ENCODE results near the gene MYBL2.
A peak's percentile ranks its signal among the peaks of the same experiment; 100 is the strongest.

MYBL2 gene

GRCh38 chr20:43667341-43668132 is 623 bp downstream of the MYBL2 start:
- Mint-ChIP-seq H3K4me1 (ENCODE audit: low read depth) (peaks cover 2% of the 10 kb centered on the region), H3K36me3 (no peaks in the 10 kb centered on the region), H3K27ac (no peak overlapping the region), H3K4me3 (peak overlapping the region; percentile 75), H3K27me3 (peaks cover 15% of the 10 kb centered on the region), H3K9me3 (ENCODE audit: low read depth) (no peaks in the 10 kb centered on the region)

- Mint-ChIP-seq H3K27me3 (peaks cover 17% of the 10 kb centered on the region), H3K27ac (no peak overlapping the region), H3K4me1 (ENCODE audit: low read depth) (peaks cover 2% of the 10 kb centered on the region), H3K9me3 (ENCODE audit: low read depth) (no peaks in the 10 kb centered on the region), H3K36me3 (peaks cover 5% of the 10 kb centered on the region), H3K4me3 (no peak overlapping the region)
Observed at GRCh38 chr20:43669332-43669731, 2.4 kb downstream of the MYBL2 start.

GRCh38 chr20:43670423-43670822 is 3.5 kb downstream of the MYBL2 start:
- no peak overlapping the region for H3K27ac Mint-ChIP-seq

GRCh38 chr20:43676368-43676767 is 9.5 kb downstream of the MYBL2 start:
- H3K27ac Mint-ChIP-seq: no peak overlapping the region
- no peaks in the 10 kb centered on the region for H3K4me1 Mint-ChIP-seq (ENCODE audit: low read depth)
- no peak overlapping the region for H3K4me3 Mint-ChIP-seq
- no peaks in the 10 kb centered on the region for H3K9me3 Mint-ChIP-seq (ENCODE audit: low read depth)
- peaks cover 15% of the 10 kb centered on the region for H3K36me3 Mint-ChIP-seq
- peaks cover 6% of the 10 kb centered on the region for H3K27me3 Mint-ChIP-seq

More at GRCh38 chr20:43670423-43670822, 3.5 kb downstream of the MYBL2 start:
- Mint-ChIP-seq H3K9me3 (ENCODE audit: low read depth) (no peaks in the 10 kb centered on the region), H3K4me3 (no peak overlapping the region), H3K36me3 (peaks cover 5% of the 10 kb centered on the region), H3K27me3 (peaks cover 17% of the 10 kb centered on the region), H3K4me1 (ENCODE audit: low read depth) (peaks cover 2% of the 10 kb centered on the region)

GRCh38 chr20:43680981-43681380 is 14.1 kb downstream of the MYBL2 start:
- Mint-ChIP-seq H3K4me1 (ENCODE audit: low read depth) (peaks cover 2% of the 10 kb centered on the region), H3K4me3 (no peak overlapping the region), H3K36me3 (peaks cover 10% of the 10 kb centered on the region), H3K27me3 (peaks cover 2% of the 10 kb centered on the region), H3K9me3 (ENCODE audit: low read depth) (no peaks in the 10 kb centered on the region), H3K27ac (no peak overlapping the region)

- Mint-ChIP-seq H3K4me1 (ENCODE audit: low read depth) (peaks cover 2% of the 10 kb centered on the region), H3K9me3 (ENCODE audit: low read depth) (no peaks in the 10 kb centered on the region), H3K4me3 (no peak overlapping the region), H3K27me3 (peaks cover 2% of the 10 kb centered on the region), H3K36me3 (peaks cover 6% of the 10 kb centered on the region), H3K27ac (no peak overlapping the region)
Observed at GRCh38 chr20:43681468-43681942, 14.6 kb downstream of the MYBL2 start.

- H3K27ac Mint-ChIP-seq: no peak overlapping the region
- H3K4me1 Mint-ChIP-seq (ENCODE audit: low read depth): peaks cover 2% of the 10 kb centered on the region
- H3K36me3 Mint-ChIP-seq: peaks cover 6% of the 10 kb centered on the region
Observed at GRCh38 chr20:43681991-43682410, 15.1 kb downstream of the MYBL2 start.

GRCh38 chr20:43682446-43682845 is 15.5 kb downstream of the MYBL2 start:
- Mint-ChIP-seq H3K27me3 (no peaks in the 10 kb centered on the region), H3K4me1 (ENCODE audit: low read depth) (peaks cover 2% of the 10 kb centered on the region), H3K9me3 (ENCODE audit: low read depth) (no peaks in the 10 kb centered on the region), H3K36me3 (peaks cover 4% of the 10 kb centered on the region), H3K27ac (no peak overlapping the region), H3K4me3 (no peak overlapping the region)

More at GRCh38 chr20:43681991-43682410, 15.1 kb downstream of the MYBL2 start:
- Mint-ChIP-seq H3K4me3 (no peak overlapping the region), H3K9me3 (ENCODE audit: low read depth) (no peaks in the 10 kb centered on the region), H3K27me3 (peaks cover 2% of the 10 kb centered on the region)

- H3K36me3 Mint-ChIP-seq: no peaks in the 10 kb centered on the region
Observed at GRCh38 chr20:43686820-43687219, 19.9 kb downstream of the MYBL2 start.

GRCh38 chr20:43689165-43689564 is 22.3 kb downstream of the MYBL2 start:
- Mint-ChIP-seq H3K27me3 (no peaks in the 10 kb centered on the region), H3K4me1 (ENCODE audit: low read depth) (peaks cover 4% of the 10 kb centered on the region), H3K27ac (no peak overlapping the region), H3K9me3 (ENCODE audit: low read depth) (no peaks in the 10 kb centered on the region), H3K36me3 (no peaks in the 10 kb centered on the region), H3K4me3 (no peak overlapping the region)

More at GRCh38 chr20:43686820-43687219, 19.9 kb downstream of the MYBL2 start:
- no peak overlapping the region for H3K27ac Mint-ChIP-seq
- no peaks in the 10 kb centered on the region for H3K27me3 Mint-ChIP-seq
- H3K4me1 Mint-ChIP-seq (ENCODE audit: low read depth): peaks cover 6% of the 10 kb centered on the region
- no peaks in the 10 kb centered on the region for H3K9me3 Mint-ChIP-seq (ENCODE audit: low read depth)
- H3K4me3 Mint-ChIP-seq: no peak overlapping the region

- H3K27ac Mint-ChIP-seq: no peak overlapping the region
Observed at GRCh38 chr20:43690943-43691598, 24.2 kb downstream of the MYBL2 start.

GRCh38 chr20:43691928-43692524 is 25.1 kb downstream of the MYBL2 start:
- H3K4me1 Mint-ChIP-seq (ENCODE audit: low read depth): peaks cover 4% of the 10 kb centered on the region
- H3K4me3 Mint-ChIP-seq: no peak overlapping the region
- H3K36me3 Mint-ChIP-seq: no peaks in the 10 kb centered on the region
- H3K27me3 Mint-ChIP-seq: no peaks in the 10 kb centered on the region
- no peak overlapping the region for H3K27ac Mint-ChIP-seq
- no peaks in the 10 kb centered on the region for H3K9me3 Mint-ChIP-seq (ENCODE audit: low read depth)

More at GRCh38 chr20:43690943-43691598, 24.2 kb downstream of the MYBL2 start:
- no peaks in the 10 kb centered on the region for H3K27me3 Mint-ChIP-seq
- no peak overlapping the region for H3K4me3 Mint-ChIP-seq
- no peaks in the 10 kb centered on the region for H3K9me3 Mint-ChIP-seq (ENCODE audit: low read depth)
- H3K36me3 Mint-ChIP-seq: no peaks in the 10 kb centered on the region
- H3K4me1 Mint-ChIP-seq (ENCODE audit: low read depth): peaks cover 4% of the 10 kb centered on the region

- no peak overlapping the region for H3K27ac Mint-ChIP-seq
- H3K4me3 Mint-ChIP-seq: no peak overlapping the region
- H3K36me3 Mint-ChIP-seq: peaks cover 5% of the 10 kb centered on the region
- H3K4me1 Mint-ChIP-seq (ENCODE audit: low read depth): peaks cover 6% of the 10 kb centered on the region
- no peaks in the 10 kb centered on the region for H3K9me3 Mint-ChIP-seq (ENCODE audit: low read depth)
- no peaks in the 10 kb centered on the region for H3K27me3 Mint-ChIP-seq
Observed at GRCh38 chr20:43694763-43695162, 27.8 kb downstream of the MYBL2 start.

- Mint-ChIP-seq H3K36me3 (peaks cover 5% of the 10 kb centered on the region), H3K4me3 (no peak overlapping the region), H3K27ac (no peak overlapping the region), H3K9me3 (ENCODE audit: low read depth) (no peaks in the 10 kb centered on the region), H3K27me3 (no peaks in the 10 kb centered on the region), H3K4me1 (ENCODE audit: low read depth) (peaks cover 14% of the 10 kb centered on the region)
Observed at GRCh38 chr20:43695571-43695970, 28.7 kb downstream of the MYBL2 start.

Data from activated naive CD8-positive, alpha-beta T cell (primary cell).